GM18517 (cell line): ENCODE data around the gene DOCK2.

Experiments used
- ATAC-seq: cut with Tn5 transposase; IDR thresholded peaks from one replicate; pipeline ENCODE4 v1.9.1; 2021; ENCODE audit warnings: mild to moderate bottlenecking, moderate library complexity; ENCODE audit not compliant: unreplicated experiment

DOCK2 gene

DNA sequence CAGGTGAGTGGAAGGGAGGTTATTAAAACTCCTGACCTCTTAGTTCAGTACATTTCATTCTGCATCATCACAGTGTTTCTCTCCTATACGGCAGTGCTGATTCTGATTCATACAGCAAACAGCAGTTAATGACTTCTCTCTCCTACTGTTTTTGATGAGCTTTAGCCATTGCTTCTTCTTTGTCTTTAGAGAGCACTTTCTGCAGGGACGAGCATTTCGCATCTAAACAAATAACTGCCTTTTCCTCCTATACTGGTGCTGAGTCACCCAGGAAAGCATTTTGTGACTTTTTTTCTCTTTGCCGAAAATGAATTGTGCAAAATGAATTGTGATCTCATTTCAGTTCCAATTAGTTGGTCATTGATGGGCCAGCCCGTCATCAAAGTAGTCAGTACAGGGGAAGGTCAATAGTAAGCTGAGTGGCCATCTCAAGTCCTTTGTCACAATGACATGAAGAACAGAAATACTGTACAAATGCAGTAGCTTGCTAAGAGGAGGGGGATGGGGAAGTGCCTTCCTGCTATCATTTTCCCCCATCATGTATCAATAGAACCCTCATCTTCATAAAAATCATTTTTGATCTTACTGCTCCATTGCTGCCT, 244.7 kb downstream of the DOCK2 start:
- no peak for ATAC-seq

- no peak for ATAC-seq
Observed at GRCh38 chr5:169886033-169886432, 249.0 kb downstream of the DOCK2 start.

- ATAC-seq = no peak
Observed at GRCh38 chr5:169886677-169887076, 249.6 kb downstream of the DOCK2 start.

- ATAC-seq = no peak
Observed at GRCh38 chr5:169889572-169889971, 252.5 kb downstream of the DOCK2 start.

DNA sequence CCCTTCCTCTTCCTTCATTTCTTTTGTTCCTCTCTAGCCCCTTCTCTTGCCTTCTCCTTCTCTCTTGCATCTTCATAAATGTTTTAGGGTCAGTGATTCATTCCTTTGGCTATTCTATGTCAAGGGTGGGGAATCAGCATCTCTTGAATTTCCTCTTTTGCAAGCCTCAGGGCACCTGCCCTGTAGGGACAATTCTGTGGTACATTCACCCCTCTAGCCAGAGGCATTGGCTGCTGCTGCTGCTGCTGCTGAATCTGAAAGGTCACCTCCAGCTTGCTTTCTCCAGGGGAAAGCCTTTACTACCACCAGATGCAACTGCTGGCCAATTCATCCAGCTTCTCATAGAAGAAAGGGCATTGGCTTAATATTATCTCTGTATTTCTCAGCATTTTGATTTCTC, 255.9 kb downstream of the DOCK2 start:
- no peak for ATAC-seq

- ATAC-seq = no peak
Observed at GRCh38 chr5:169893571-169893970, 256.5 kb downstream of the DOCK2 start.

DNA sequence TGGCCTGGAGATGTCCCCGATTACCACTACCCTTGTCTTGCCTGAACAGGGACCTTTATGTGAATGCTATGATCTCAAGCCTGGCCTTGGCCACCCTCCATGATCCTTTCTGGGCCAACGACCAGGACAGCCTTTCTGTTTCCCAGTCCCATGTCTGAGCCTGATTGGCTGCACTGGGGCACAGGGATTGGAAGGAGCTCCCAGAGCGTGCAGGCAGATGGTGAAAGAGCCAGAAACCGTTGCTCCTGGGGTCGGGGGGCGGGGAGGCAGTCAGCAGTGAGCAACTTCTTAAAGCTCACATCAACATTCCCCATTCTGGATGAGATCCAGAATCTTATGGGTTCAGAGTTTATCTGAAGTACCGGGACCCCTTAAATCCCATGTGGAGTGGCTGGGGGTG, 258.9 kb downstream of the DOCK2 start:
- no peak for ATAC-seq

DNA sequence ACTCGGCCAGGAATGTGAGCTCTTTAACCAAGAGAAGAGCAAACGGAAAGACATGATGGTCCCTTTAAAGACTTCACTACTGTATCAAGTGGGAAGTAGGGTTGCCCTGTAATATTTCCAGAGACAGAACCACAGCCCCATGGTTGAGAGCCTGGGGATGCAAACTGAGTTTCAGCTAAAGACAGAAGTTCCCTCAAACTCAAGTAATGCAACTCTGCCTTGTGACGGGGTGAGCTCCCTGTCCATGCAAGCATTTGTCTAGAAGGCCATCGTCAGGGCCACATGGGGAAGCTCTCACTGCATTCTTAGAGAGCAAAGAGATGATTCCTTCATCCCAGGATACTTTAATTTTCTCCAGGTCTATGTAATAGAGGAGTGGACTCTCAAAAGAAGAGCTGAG, 260.4 kb downstream of the DOCK2 start:
- ATAC-seq = no peak

GRCh38 chr5:169901896-169902295, 264.8 kb downstream of the DOCK2 start:
- no peak for ATAC-seq

DNA sequence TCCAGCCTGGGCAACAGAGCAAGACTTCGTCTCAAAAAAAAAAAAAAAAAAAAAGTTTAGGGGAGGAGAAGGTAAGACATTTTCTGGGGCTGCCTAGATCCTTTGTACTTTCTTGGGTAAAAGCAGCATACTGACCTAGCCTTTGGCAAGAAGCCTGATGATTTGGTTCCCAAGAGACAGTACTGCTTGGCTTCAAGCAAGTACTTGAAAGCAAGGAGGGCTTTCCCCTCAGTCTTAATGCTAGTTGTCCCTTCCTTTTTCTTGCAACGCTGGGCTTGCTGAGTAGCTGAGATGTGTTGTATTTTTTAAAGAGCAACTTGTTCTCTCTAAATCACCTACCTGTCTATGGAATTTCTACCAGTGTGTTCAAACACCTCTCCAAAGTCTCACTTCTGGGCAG, 267.0 kb downstream of the DOCK2 start:
- ATAC-seq = no peak

- no peak for ATAC-seq
Observed at GRCh38 chr5:169904508-169904907, 267.4 kb downstream of the DOCK2 start.

GRCh38 chr5:169905017-169905416, 267.9 kb downstream of the DOCK2 start:
- no peak for ATAC-seq

DNA sequence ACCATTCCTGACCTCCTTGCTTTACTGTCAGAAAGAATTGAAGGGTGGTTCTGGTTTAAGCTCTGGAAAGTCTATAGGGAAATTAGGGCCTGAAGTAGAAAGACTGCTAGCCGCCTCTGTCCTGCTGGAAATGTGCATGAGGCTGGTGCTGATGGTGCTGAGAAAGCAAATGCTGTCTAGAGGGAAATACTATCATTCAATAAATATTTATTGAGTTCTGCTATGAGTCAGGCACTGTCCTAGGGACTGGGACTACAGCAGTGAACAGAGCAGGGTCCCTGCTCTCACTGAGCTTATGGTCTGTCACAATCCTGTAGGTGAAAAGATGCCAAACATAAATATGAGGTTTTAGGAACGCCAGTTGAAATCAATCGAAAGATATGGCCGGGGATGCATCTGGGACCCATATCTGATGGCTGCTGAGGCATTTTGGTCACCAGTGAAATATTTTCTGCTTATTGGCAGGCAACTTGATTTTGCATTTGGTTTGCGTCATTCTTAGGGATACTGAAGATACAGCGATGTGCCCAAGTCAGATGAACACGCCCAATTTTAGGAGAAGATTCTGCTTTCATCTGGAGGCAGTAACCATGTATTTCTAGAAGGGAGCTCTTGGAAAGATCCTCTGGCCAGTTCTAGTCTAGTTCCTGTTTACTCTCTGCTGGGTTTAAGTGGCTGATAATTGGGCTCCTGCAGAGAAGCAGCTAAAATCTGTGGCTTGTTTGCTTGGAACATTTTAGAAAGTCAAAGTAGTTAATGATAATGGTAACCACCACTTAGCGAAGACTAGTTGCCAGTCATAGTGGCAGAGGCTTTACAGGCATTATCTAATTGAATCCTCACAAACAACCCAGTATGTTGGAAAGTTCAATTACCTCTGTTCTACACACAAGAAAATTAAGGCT, 269.9 kb downstream of the DOCK2 start:
- no peak for ATAC-seq

- ATAC-seq = no peak
Observed at GRCh38 chr5:169908864-169909263, 271.8 kb downstream of the DOCK2 start.

GRCh38 chr5:169909945-169910344, 272.9 kb downstream of the DOCK2 start:
- no peak for ATAC-seq

- ATAC-seq = no peak
Observed at GRCh38 chr5:169910393-169910792, 273.3 kb downstream of the DOCK2 start.

GRCh38 chr5:169911448-169912212, 274.6 kb downstream of the DOCK2 start:
- ATAC-seq = no peak

DNA sequence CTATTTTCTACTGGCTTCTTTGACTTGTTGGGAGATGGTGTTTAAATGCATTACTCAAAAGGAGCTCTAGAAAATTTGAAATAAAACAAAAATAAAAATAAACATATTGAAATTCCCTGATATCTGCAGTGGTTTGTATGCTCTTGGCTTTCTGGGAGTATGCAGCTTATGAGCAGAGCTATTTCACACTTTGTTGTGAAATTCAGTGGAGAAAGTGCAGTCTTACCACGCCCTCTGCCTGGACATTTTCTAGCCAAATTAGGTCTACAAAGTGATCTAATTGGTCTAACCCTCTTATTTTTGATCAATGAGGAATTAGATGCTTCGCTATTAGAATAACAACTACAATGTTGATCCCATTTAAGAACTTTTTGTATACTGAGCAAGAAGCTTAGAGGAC, 276.4 kb downstream of the DOCK2 start:
- no peak for ATAC-seq

DNA sequence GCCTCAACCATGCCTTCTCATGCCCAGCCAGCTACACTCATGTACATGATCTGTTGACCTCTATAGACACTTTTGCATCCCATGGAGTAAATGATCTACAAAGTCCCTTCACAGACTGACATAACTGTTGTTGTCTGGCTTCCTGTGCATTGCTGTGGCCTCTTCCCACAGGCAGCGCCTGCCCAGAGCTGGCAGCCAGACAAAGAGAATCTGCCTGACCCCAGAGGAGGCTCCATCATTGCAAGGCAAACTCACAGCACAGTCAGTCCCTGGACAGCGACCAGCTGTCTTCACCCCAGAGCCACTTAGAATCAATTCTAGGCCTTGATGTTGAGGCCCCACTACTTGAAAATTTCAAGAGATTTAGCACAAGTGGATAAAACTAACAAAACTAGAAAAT, 277.7 kb downstream of the DOCK2 start:
- no peak for ATAC-seq

DNA sequence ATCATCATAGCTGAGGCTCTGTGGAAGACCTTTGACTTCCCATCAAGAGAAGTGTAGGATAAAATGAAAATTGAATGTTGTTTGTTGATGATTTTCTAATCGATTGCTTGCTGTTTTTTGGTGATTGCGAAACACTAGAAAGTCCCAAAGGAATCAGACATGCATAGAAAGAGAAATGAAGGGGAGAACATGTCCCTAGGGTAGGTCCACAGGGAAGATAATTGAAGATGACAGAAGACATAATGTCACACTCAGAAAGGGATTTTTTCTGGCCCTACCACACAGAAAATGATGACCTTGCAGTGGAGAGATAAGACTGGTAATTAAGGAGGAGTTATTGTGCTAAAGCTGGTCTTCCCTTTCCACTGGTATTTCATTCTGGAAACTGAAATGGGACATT, 280.4 kb downstream of the DOCK2 start:
- no peak for ATAC-seq

- ATAC-seq = no peak
Observed at GRCh38 chr5:169918228-169918627, 281.2 kb downstream of the DOCK2 start.

DNA sequence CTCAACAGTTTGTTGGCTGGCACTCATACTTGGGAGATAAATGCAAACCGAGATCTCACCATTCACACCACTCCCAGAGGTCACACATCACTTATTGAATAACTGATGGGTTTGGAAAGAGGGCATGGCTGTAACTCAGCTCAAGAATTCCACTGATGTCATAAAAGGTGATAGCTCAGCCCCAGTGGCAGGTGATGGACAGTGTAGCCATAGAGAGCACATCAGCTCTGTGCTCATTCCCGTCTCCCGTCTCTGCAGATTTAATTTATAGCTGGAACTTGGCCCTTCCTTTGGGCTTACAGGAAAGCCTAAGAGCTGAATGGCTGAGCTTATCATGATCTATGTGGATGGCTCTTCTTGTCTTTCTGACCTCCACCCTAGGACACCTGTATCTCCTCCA, 283.4 kb downstream of the DOCK2 start:
- ATAC-seq = no peak
